Stimulated activated CD4-positive, alpha-beta T cell treated with anti-CD3 and anti-CD28 coated beads, Interleukin-1b, Interleukin-23, amount 100 ng/mL, for 24 hours (primary cell): ENCODE measurements around the gene EP300.

ENCODE experiments used
- DNase-seq, 4 experiments: peaks; one replicate each; pipeline ENCODE4 v3.0.0-alpha.2; 2020; ENCODE audit warnings: low read depth in 4 of 4, low spot score in 1 of 4

The EP300 gene

GRCh38 chr22:41204066-41204465, 111.7 kb downstream of the EP300 start:
- no peak for DNase-seq

DNA sequence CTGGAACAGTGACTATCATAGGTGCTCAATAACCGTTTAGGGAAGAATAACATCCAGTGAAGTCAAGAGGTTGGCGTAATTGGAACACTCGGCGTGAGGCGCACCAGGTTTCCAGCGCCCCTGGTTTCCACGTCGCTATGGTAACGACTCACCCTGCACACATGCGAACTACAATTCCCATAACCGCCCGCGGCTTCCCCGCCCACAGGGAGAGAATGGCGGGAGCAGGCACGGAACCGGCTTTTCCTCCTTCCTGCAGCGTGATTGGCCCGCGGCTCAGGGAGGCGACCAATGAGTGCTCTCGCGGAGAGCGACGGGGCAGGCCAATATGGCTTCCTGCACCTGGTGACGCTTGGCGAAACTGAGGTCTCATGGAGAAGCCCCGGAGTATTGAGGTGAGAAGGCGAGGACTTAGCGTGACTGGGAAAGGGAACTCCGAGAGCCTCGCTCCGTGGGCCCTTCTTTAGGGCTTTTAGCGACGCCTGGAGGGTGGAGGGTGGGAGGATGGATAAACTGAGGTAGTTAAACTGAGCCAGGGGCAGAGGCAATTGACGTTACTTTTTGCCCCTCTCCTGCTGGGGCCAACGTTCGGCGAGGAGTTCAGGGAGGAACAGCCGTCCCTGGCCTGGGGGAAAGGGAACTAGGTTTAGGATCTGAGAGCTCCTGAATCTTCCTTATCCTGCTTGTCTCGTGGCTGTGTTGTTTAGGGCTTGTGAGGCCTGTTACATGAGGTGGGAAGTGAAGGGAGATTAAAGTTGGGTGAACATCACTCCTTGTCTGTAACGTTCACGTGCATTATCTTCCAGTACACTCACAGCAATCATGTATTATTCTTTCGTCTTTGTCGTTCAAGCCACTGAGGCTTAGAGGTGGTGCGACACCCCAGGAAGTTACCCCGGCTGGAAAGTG, 112.9 kb downstream of the EP300 start, which contains the start of gene L3MBTL2:
TSS of gene L3MBTL2 (plus strand) at position 321 of the 909 bp plus-strand sequence. CDS start at position 372, 51 bp downstream.
- peak; percentile 88 to 99 (median 98) for DNase-seq

DNA sequence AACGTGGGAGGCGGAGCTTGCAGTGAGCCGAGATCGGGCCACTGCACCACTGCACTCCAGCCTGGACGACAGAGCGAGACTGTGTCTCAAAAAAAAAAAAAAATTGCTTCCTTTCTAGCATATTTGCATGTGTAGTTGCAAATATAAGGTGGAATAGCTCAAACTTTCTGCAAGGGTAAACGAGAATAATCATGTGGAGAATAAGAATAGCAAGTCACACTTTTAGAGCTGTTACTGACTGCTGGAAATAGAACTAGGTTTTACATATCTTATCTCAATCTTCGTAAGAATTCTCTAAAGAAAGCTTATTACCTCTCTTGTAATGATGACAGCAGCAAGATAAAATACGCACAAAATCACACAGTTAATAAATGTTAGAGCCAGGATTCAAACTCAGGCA, 114.3 kb downstream of the EP300 start:
- DNase-seq, result no peak

- DNase-seq, result no peak
Measured at GRCh38 chr22:41215409-41215808, 123.0 kb downstream of the EP300 start.

GRCh38 chr22:41215926-41216325, 123.5 kb downstream of the EP300 start:
- DNase-seq, result no peak

- no peak for DNase-seq
Measured at GRCh38 chr22:41216984-41217383, 124.6 kb downstream of the EP300 start.

- peak in 1 of 4 experiments; percentile 19 for DNase-seq
Measured at GRCh38 chr22:41217553-41218157, 125.3 kb downstream of the EP300 start.

DNA sequence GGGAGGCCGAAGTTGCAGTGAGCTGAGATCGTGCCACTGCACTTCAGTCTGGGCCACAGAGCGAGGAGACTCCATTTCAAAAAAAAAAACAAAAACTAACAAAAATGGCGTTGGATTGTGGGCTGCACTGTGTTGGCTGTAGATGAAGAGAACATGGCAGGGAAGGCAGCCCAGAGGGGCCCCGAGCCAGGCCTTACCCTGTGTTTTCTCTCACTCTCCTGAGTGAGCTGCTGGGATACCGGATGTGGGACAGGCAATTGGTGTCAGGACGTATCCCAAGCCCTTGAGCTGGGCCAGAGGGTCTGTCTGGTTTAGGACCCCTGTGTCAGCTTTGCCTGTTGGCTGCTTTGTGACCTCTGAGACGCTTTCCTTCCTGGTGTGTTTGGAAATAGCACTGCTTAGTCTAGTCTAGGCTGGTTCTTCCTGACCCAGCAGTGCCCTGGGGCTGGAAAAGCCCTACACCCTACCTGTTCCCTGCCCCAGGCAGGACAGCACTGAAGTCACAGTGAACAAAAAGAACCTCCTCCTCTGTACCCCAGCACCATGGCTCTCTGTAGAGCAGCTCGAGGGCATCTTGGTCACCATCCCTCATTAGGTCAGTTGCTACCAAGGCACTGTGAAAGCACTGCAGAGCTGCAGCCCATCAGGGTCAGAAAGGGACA, 130.6 kb downstream of the EP300 start:
- no peak for DNase-seq

- DNase-seq, result no peak
Measured at GRCh38 chr22:41223535-41223934, 131.1 kb downstream of the EP300 start.

- DNase-seq, result no peak
Measured at GRCh38 chr22:41226723-41227655, 134.6 kb downstream of the EP300 start.

- DNase-seq, result no peak
Measured at GRCh38 chr22:41229215-41229614, 136.8 kb downstream of the EP300 start.
